ENCODE results near the gene CHST11.

DNA sequence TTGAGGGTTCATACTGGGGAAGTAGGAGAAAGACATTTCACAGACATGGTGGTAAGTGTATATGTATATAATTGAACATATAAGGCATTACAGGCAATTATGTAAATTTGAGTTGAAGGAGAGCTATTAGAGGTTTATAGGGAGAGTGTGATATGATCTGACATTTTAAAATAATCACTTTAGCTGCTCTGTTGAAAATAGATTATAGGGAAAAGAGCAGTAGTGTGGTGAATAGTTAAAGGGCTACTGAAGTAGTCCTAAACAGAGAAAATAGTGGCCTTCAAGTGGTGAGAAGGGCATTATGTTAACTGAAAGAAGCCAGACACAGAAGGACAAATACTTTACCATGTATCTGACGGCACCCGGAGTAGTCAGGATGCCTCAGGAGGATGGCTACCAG is 267.1 kb downstream of the CHST11 start:
- no peak for TF ChIP-seq ETV6 (conservative IDR thresholded peaks at IDR 0.05 in 1 of 2, IDR thresholded peaks at IDR 0.05 in 1 of 2; ENCODE audit: borderline replicate concordance in 1 of 2, low read depth in 1 of 2)
- TF ChIP-seq IKZF2 (IDR thresholded peaks at IDR 0.05): no peak
- TF ChIP-seq, protein P1, sequence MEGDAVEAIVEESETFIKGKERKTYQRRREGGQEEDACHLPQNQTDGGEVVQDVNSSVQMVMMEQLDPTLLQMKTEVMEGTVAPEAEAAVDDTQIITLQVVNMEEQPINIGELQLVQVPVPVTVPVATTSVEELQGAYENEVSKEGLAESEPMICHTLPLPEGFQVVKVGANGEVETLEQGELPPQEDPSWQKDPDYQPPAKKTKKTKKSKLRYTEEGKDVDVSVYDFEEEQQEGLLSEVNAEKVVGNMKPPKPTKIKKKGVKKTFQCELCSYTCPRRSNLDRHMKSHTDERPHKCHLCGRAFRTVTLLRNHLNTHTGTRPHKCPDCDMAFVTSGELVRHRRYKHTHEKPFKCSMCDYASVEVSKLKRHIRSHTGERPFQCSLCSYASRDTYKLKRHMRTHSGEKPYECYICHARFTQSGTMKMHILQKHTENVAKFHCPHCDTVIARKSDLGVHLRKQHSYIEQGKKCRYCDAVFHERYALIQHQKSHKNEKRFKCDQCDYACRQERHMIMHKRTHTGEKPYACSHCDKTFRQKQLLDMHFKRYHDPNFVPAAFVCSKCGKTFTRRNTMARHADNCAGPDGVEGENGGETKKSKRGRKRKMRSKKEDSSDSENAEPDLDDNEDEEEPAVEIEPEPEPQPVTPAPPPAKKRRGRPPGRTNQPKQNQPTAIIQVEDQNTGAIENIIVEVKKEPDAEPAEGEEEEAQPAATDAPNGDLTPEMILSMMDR (IDR thresholded peaks at IDR 0.05 in 2 of 3, conservative IDR thresholded peaks at IDR 0.05 in 1 of 3; ENCODE audit: control insufficient read depth in 2 of 3, extremely low read depth in 1 of 3, insufficient read depth in 1 of 3, low read depth in 3 of 3, low read length in 3 of 3): no peak
- no peak for TF ChIP-seq ZNF274 (IDR thresholded peaks at IDR 0.05; ENCODE audit: insufficient read depth, insufficient read length)
- TF ChIP-seq EED (IDR thresholded peaks at IDR 0.05; ENCODE audit: low read depth): no peak
- TF ChIP-seq RB1 (IDR thresholded peaks at IDR 0.05; ENCODE audit: borderline replicate concordance): no peak
- TF ChIP-seq, protein P2, sequence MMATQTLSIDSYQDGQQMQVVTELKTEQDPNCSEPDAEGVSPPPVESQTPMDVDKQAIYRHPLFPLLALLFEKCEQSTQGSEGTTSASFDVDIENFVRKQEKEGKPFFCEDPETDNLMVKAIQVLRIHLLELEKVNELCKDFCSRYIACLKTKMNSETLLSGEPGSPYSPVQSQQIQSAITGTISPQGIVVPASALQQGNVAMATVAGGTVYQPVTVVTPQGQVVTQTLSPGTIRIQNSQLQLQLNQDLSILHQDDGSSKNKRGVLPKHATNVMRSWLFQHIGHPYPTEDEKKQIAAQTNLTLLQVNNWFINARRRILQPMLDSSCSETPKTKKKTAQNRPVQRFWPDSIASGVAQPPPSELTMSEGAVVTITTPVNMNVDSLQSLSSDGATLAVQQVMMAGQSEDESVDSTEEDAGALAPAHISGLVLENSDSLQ (IDR thresholded peaks at IDR 0.05): no peak
- TF ChIP-seq NR2F1 (conservative IDR thresholded peaks at IDR 0.05): no peak
- no peak for TF ChIP-seq FOXK2 (IDR thresholded peaks at IDR 0.05)
- TF ChIP-seq IKZF1 (conservative IDR thresholded peaks at IDR 0.05): no peak
- no peak for TF ChIP-seq GATAD2B (conservative IDR thresholded peaks at IDR 0.05; ENCODE audit: low read depth)
